Measurements from ENCODE around the gene PPP1R14D.

PPP1R14D gene, protein sequence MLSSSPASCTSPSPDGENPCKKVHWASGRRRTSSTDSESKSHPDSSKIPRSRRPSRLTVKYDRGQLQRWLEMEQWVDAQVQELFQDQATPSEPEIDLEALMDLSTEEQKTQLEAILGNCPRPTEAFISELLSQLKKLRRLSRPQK

DNA sequence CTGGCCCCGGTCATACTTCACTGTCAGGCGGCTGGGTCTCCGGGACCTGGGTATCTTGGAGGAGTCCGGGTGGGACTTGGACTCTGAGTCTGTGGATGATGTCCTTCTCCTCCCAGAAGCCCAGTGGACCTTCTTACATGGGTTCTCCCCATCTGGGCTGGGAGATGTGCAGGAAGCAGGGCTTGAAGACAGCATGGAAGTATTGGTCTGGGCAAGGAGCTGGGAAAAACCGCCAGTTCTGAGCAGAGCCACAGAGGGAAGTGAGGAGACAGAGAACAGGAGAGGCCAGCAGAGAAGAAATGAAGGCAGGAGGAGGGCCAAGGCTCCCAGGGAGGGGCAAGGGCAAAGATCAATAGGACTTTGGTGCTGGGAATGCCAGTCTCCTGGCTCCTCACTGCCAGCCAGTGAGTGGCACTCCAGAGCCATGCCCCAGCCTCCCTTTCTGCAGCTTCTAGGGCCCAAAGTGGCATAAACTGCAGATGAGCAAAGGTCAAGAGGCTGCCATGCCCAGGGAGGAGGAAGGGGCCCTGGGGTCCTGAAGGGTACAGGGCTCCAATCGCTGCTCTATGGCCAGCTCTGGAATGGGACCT is at the start of gene PPP1R14D:
Gene PPP1R14D (minus strand): TSS at position 262 of the 590 bp plus-strand sequence. CDS start 67 bp downstream, at position 195.
- DNase-seq: no peak

DNA sequence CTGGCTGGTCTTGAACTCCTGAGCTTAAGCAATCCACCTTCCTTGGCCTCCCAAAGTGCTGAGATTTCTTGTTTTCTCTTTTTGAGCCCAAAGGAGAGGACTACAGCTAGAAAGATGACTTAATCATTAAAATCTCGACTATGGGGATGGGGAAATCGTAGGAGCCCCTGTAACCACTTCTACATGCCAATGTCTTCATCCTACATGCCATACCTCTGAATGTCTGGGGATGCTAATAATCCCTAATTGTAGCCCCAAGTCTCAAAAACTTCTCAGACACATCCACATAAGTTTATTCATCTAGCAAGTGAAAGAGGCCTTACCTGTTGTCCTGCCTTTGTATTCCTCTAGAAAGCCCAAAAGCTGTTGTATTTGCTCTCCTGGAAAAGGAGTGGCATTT is 49.2 kb upstream of the PPP1R14D start:
- DNase-seq: no peak

DNA sequence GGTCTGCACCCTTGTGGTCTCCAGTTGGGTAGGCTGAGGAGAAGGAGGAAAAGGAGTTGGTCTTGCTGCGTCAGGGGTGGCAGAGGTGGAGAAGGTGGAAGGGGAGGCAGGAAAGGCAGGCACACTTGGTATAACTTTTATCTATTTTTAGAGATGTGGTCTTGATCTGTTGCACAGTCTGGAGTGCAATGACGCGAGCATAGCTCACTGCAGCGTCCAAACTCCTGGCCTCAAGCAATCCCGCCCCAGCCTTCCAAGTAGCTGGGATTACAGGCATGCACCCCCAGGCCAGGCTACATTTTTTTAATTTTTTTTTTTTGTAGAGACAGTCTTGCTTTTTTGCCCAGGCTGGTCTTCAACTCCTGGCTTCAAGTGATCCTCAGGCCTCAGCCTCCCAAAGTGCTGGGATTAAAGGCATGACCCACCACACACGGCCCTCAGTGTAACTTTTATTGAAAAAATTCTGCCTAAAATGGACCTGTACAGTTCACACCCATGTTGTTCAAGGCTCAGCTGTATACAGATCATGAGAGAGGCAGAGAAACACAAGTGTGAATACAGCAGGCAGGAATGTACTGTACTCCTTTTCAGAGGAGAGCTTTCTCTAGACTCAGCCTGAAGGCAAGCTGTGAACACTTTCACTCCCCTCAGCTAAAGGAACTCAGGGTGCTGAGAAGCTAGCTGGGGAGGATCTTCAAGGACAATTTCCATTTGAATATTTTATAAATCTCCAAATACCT is 47.7 kb upstream of the PPP1R14D start:
- no peak for DNase-seq

DNA sequence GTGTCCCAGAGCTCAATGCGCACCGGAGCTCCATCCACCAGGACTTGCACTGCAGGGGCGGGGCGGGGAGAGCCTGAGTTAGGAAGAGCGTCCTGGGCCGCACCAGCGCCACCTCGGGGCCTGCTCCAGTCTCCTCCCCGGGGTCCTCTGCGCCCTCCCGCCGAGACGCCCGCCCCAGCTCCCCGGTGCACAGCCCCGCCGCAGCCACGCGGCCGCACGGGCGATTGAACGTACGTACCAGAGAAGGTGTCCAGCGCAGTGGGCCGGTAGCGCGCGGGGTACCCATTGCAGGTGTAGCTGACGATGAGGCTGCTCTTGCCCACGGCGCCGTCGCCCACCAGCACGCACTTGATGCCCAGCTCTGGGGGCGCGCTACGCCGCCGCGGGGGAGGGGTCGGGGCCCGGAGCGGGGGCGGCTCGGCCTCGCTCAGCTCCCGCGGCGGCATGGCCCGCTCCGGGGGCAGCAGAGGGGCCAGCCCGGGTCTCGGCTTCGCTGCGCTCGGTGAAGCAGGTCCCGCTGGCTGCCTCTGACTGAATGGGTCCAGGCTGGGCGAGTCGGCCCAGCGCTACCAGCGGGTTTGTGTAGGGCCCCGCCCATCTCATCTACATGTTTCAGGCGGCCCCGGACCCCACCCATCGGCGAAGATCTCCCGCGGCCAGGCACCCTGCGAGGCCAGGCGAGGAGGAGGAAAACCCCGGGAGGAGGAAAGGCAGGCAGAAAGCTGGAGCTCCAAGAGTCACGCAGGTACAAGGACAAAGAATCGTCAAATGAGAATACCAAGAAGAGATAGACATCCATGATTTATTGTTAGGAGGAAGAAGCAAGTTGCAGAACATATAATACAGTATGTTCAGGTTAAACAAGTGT is 45.4 kb upstream of the PPP1R14D start, which contains the start of gene RHOV:
Gene RHOV (minus strand): TSS at position 541 of the 868 bp plus-strand sequence. CDS start 95 bp downstream, at position 446.
- peak; percentile 66 to 85 (median 68) for DNase-seq

DNA sequence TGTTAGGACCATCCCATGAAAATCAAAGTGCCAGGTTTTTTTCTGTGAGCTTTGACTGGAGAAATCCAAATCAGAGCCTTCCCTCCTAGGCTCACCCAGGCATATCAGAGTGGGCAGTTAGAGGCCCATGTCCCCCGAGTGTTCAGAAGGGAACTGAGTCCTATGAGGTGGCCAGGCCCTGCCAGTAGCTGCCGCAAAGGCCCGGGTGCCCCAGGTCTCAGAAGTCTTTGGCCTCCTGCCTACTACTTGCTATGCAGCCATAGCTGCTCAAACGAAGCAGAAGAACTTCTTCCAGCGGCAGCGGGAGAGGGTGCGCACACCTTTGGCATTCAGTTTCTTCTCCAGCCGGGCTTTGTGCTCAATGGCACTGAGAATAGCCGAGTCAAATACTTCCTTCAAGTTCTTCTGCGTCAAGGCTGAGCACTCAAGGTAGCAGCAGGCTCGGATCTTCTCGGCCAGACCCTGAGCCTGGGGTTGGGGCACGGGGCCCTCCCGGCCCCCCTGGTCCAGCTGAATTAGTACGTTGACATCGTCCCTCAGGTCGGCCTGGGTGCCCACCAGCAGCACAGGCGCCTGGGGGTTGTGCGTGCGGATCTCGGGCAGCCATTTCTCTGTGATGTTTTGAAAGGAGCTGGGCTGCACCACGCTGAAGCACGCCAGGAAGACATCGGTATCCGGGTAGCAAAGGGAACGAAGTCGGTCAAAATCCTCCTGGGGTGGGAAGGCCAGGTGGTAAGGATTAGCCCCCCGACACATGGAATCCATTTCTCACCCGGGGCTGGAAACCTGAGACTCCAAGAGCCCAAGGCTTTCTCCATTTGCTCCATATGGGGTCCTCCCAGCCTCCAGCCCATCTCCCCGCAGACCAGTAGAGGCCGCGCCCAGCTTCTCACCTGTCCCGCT is 44.5 kb upstream of the PPP1R14D start:
- DNase-seq: no peak

DNA sequence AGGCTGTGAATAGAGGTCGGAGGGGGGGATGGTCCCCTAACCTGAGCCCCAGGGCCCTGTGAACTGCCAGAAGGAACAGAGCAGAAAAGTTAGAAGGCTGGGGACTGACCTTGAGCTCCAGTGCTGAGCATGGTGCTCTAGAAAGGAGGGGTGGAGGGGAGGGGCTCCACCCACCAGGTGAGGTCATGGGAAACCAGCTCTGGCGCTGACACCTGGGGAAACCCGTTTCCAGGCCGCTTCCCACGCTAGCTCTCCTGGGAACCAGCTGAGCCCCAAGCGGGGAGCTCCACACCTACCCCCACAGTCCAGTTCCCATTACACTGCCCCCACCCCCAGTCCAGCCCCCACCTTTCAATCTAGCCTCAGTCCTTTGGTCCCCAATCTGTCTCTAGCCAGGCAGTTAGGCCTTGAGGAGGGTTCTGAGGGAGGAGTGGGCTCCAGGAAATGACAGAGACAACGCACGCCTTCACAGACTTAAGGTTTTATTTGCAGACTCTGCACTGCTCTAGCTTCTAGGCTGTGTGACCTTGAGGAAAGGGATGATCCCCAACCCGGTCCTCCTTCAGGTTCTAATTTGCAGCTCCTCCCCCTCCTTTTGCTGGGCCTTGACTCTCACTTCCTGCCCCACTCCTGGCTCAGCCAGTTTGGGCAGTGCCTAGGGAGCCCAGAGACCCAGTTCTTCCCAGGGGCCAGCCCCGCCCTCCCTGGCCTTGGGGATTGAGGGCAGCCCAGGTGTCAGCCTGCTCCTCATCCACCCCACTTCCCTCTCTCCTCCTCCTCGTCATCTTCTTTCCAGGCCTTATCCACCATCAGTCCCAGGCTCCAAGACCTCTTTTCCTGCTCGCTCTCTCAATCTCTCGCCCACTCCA is 43.5 kb upstream of the PPP1R14D start:
- DNase-seq: peak; percentile 50 to 75 (median 69)

DNA sequence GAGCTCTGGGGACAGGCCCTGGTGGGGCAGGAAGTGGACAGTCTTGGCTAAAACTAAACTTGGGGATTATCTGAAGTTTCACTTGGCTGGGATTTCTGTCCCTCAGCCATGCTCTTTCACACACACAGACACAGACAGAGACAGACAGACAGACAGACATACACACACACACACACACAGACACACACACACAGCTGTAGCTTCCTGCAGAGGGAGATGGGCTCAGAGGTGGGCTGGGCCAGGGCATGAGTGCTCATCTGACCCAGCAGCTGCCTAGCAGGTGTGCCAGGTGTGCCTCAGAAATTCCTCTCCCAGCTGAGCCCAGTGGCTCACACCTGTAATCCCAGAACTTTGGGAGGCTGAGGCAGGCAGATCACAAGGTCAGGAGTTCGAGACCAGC is 42.2 kb upstream of the PPP1R14D start:
- no peak for DNase-seq

DNA sequence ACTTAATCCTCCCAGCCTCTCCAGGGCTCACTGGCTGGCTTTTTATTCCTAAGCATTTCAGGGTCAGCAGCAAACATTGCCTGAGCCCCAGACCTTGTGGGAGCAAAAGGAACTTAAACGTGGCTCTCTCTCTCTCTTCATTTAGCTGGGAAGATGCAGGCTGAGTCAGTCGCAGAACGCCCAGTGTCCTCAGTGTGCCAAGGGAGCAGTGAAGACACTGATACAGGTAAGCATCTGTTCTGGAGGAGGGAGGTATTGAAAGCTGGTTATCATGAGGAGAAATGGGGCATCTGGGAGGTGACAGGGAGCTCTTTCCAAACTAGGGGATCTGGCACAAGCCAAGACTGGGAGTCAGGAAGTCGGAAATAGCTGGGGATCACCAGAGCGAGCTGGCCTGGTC is 41.2 kb upstream of the PPP1R14D start:
- no peak for DNase-seq

DNA sequence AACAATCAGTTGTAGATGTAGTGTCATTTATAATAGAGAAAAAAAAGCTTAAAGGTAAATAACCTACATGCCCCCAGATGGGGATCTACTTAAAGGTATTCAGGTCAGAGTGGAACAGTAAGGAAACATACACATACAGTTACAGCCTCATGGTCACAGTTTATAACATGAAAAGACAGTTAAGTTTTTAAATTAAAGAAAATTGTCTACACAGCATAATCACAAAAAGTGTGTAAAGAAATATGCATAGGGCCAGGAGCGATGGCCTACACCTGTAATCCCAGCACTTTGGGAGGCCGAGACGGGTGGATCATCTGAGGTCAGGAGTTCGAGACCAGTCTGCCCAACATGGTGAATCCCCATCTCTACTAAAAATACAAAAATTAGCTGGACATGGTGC is 38.7 kb upstream of the PPP1R14D start:
- DNase-seq: no peak

DNA sequence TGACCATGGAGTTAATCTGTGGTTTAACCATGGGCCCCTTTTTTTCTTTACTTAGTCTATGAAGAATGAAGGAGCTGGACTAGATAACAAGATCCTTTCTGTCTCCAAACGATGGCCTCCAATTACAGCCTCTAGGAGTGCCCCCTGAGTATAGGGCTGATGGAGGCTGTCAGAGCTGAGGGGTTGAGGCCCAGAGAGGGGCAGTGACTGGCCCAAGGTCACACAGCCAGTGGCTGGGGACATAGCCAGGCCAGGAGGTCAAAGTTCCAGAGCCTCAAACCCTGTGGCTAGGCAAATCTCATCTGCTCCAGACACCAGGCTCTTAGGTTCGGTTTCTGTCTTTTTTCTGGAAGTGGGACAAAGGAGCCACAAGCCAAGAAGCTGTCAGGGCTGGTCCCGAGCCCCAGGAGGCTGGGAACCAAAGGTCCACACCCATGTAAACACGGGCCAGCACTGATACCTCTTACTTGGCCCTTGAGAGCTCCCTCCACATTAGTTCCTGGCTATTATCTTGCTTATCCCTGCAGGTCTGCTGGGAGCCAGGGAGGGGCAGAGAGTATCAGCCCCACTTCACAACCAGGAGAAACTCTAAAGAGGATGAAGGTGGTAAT is 35.3 kb upstream of the PPP1R14D start:
- no peak for DNase-seq

DNA sequence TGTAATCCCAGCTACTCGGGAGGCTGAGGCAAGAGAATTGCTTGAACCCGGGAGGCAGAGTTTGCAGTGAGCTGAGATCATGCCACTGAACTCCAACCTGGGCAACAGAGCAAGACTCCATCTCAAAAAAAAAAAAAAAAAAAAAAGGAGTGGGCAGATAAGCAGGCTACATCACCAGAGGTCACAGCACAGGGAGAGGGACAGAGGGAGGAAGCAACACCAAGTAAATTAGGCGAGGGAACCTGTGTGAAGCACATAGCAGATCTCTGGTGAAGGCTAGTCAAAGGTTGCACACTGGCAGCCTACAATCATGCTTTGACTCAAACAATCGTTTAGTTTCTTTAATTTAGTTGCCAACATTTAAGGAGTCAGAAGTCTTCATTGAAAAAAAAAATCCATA is 32.6 kb upstream of the PPP1R14D start:
- DNase-seq: peak in 1 of 3 donors; percentile 27

DNA sequence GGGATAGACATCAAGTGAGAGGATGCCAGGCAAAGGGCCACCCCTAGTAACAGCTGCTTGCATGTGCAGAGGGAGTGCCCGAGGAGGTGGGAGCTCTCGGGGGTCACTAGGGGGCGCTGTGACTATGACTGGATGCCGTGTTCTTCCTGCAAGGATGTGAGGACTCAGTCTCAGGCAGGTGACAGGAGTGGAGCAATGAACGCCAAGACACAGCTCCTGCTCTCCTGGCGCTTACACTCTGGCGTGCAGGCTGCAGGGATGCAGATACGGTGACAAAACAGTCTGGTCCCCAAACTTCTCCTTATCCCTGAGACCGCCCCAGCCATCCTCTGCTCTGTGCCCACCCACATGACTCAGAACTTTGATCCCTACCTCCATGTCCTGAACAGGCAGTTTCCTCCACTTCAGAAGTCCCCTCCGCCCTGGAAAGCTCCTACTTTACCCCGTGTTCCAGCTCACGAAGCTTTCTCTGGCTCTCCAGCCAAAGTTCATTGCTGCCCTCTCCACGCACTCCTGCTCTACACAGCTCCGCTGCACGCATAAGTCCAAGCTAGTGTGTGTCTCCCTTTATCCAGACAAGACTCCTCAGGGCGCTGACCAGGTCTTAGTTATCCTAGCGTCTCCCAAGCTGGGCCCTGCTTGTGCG is 30.8 kb upstream of the PPP1R14D start:
- DNase-seq: peak; percentile 67 to 89 (median 75)

DNA sequence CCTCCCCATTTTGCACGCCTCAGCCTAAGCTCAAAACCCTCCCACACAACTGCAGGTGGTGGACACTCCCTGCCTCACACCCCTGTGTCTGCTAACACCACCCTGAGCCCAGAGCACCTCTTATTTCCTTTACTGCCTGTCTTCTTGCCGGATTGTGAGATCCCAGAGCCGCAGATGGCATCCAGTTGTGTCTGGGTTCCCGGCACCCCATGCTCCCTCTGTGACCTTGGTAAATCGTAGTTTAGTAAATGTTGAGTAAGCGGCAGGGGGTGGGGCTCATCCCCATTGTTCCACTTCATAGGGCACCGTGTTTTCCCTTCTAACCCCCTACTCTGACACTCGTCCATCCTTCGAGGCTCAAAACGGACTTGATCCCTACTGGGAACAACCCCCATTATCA is 30.2 kb upstream of the PPP1R14D start:
- DNase-seq: no peak

DNA sequence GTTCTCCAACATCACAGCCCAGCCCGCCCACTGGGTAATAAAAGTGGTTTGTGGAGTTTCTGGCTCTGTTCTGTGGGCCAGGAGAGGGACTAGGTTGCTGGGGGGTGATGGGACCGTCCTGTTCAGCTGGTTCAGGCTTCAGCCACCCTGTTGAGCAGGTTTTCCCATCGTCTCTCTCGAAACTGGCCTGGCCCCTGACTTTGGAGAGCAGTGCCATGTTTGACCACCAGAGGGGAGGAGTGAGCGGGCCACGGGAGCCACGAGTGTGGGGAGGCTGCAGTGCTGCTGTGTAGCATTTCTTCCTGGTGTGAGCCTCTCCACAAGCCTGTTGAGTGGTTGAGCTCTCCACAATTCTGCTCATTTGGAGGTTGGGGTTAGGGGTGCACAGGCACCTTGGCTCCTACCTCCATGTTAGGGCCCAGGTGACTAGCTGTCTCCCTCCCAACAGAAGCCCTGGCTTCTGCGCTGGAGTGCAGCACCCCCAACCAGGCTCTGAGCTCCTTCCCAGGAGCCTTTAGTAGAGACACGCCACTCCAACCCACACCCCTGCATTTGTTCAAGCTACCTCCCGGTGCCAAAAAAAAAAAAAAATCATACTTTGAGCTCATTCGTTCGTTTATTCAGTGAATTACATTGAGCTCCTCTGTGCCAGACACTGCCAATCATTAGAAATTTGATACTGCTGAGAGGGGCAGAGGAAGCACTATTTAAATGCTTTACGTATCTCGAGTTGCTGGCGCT is 29.3 kb upstream of the PPP1R14D start:
- peak; percentile 70 to 82 (median 81) for DNase-seq

DNA sequence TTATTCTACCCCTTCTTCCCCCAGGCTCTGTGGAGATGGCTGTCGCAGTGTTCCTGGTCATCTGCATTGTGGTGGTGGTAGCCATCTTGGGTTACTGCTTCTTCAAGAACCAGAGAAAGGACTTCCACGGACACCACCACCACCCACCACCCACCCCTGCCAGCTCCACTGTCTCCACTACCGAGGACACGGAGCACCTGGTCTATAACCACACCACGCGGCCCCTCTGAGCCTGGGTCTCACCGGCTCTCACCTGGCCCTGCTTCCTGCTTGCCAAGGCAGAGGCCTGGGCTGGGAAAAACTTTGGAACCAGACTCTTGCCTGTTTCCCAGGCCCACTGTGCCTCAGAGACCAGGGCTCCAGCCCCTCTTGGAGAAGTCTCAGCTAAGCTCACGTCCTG is 28.2 kb upstream of the PPP1R14D start:
- no peak for DNase-seq

DNA sequence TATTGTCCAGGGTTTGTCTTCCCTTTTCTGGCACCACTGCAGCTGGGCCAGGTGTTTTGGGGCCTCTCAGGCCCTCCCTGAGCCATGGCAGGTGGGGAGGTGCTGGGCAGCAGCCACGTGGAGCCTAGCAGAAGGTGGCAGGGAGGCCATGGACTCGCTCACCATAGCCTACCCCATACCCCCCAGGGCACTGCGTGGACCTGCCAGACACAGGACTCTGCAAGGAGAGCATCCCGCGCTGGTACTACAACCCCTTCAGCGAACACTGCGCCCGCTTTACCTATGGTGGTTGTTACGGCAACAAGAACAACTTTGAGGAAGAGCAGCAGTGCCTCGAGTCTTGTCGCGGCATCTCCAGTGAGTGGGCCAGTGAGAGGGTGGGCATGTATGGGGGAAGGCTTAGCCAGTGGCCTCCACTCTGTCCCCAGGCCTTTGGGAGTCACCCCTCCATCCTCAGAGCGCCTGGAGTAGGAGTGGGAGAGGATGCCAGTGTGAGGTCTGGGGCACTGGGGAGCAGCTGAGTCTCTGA is 27.3 kb upstream of the PPP1R14D start:
- DNase-seq: no peak

DNA sequence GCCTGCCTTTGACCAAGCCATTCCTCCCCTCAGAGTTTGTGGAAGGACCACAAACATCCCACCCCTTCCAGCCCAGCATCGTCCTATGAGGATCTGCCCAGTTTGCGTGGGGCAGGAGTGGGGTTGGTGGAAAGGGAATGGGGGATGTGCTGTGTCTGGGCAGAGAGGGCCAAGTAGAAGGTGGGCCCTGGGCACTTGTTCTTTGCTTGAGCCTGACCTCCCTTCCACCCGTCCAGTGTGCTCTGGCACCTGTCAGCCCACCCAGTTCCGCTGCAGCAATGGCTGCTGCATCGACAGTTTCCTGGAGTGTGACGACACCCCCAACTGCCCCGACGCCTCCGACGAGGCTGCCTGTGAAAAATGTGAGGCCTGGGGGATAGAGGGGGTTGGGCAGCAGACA is 25.7 kb upstream of the PPP1R14D start:
- no peak for DNase-seq

DNA sequence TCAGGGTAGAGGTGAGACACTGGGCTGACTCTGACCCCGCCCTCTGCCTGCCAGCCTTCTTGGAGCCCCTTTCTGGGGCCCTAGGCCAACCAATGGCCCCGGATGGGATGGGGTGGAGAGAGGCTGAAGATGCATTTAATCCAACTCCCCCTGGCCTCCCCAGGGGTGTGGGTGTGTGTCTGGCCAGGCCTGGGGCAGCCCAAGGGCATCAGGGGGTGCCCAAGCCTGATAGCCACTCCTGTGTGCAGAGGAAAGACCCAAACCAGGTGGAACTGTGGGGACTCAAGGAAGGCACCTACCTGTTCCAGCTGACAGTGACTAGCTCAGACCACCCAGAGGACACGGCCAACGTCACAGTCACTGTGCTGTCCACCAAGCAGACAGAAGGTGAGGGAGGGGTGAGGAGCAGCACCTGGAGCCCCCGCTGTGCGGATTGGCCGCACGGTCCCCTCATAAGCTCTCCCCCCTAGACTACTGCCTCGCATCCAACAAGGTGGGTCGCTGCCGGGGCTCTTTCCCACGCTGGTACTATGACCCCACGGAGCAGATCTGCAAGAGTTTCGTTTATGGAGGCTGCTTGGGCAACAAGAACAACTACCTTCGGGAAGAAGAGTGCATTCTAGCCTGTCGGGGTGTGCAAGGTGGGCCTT is 24.9 kb upstream of the PPP1R14D start:
- DNase-seq: no peak

DNA sequence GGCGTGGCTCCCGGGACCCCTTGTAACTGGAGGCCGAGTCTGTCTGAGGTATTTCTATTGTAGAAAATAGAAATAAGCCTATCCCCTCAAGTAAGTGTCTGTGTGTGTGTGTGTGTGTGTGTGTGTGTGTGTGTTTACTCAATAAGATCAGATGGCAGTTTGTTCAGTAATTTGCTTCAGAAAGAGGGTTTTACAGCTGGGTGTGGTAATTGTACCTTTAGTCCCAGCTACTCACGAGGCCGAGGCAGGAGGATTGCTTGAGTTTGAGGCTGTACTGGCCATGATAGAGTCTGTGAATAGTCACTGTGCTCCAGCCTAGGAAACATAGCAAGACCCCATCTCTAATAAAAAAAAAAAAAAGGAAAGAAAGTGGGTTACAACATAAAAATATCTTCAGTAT is 24.0 kb upstream of the PPP1R14D start:
- DNase-seq: no peak
